Kidney (tissue), 22 donors: Measurements from ENCODE around the gene CCDC97. TPM values are rescaled to one million over a fixed set of nuclear protein-coding genes. Genes with fewer than 3 reads are reported as not detected.

Experiments
- DNase-seq, 5 donors: peaks; one replicate each; pipeline ENCODE4 v3.0.0-alpha.2; 2013 to 2020
- FAIRE-seq: peaks from 2 replicates; lab custom pipeline; 2012; peaks lifted over from hg19 to GRCh38; lab: Jason Lieb, UNC
- H3K27ac ChIP-seq, 2 donors: one replicate each; pipeline ENCODE4 v1.7.0; 2013; ENCODE audit warnings: low read depth in 2 of 2, low read length in 2 of 2, inconsistent platforms in 1 of 2
- H3K27me3 ChIP-seq: one replicate; pipeline ENCODE4 v1.7.1; 2013; ENCODE audit warnings: low read length, inconsistent platforms; ENCODE audit not compliant: control insufficient read depth, insufficient read depth
- H3K36me3 ChIP-seq, 3 donors: one replicate each; pipeline versions ENCODE4 v1.7.0 to v1.7.1; 2013; ENCODE audit warnings: low read length in 3 of 3, control low read depth in 1 of 3, inconsistent platforms in 1 of 3; ENCODE audit not compliant: insufficient read depth in 3 of 3, control insufficient read depth in 2 of 3
- H3K4me1 ChIP-seq, 3 donors: one replicate each; pipeline versions ENCODE4 v1.7.0 to v1.7.1; 2013; ENCODE audit warnings: low read length in 3 of 3, inconsistent platforms in 1 of 3, low read depth in 1 of 3; ENCODE audit not compliant: control insufficient read depth in 2 of 3, insufficient read depth in 2 of 3
- H3K4me3 ChIP-seq, 3 donors: one replicate each; pipeline versions ENCODE4 v1.7.0 to v1.8.1; 2013; ENCODE audit warnings: low read length in 3 of 3, control low read depth in 1 of 3, inconsistent platforms in 1 of 3
- H3K9ac ChIP-seq, 3 donors: one replicate each; pipeline versions ENCODE4 v1.7.0 to v1.7.1; 2013; ENCODE audit warnings: low read length in 3 of 3, control low read depth in 1 of 3, inconsistent platforms in 1 of 3
- H3K9me3 ChIP-seq, 3 donors: one replicate each; pipeline versions ENCODE4 v1.7.0 to v1.7.1; 2013; ENCODE audit warnings: low read length in 3 of 3, control low read depth in 1 of 3, inconsistent platforms in 1 of 3; ENCODE audit not compliant: control insufficient read depth in 2 of 3, insufficient read depth in 1 of 3
- CTCF ChIP-seq: IDR thresholded peaks from 3 replicates; pipeline ENCODE4 v1.5.1; 2012; ENCODE audit warnings: mild to moderate bottlenecking, moderate library complexity, borderline replicate concordance; ENCODE audit not compliant: insufficient read depth; ENCODE audit errors: extremely low read depth
- intact Hi-C: fragments of 100-400 bp; cut with DNase I; formaldehyde crosslinking; loops from one replicate; pipeline ENCODE4 v1.11.1; 2022
- long read RNA-seq, 10 donors: library from polyadenylated mRNA in 1 of 10; unstranded in 1 of 10; transcript quantifications; one replicate each; pipeline ENCODE4 v2.0.0 and lab custom pipeline, GENCODE V29; 2021 to 2026
- polyA plus RNA-seq: library from polyadenylated mRNA; stranded (reverse); fragments of 350-450 nt; fragmentation: Illumina TruSeq; extraction: RNeasy Lipid Tissue Mini Kit (QIAGEN cat#74804); gene quantifications from one replicate; pipeline ENCODE4 v1.2.3, GENCODE V29; 2014; ENCODE audit warnings: low read depth, low replicate concordance; ENCODE audit not compliant: insufficient read depth
- total RNA-seq: library from RNA; stranded (reverse); fragmentation: NEBNext Ultra II Directional; extraction: Animal tissue kit (Norgen Biotek cat#: 25700); gene quantifications from one replicate; pipeline ENCODE4 v1.2.1, GENCODE V29; 2021
- donor health status: control.
- donor health status: control.
- donor health status: control.
- donor health status: control.
- donor health status: control.
- donor health status: DM: yes; HTN: yes; CAD: no.
- donor health status: Normal renal cell carcinoma (clear cell type).

CCDC97 gene
- total RNA-seq (28.1 TPM), polyA plus RNA-seq (9.8 TPM)
- long read RNA-seq, donor 1, partial matches to known transcripts: 18 of 22 reads
- long read RNA-seq, donor 1, other reads (novel, unspliced or antisense): 0 of 22 reads
- long read RNA-seq, donor 2, transcript CCDC97-201 (5 exons, 3,322 nt): major isoform, 5 of 5 reads
- long read RNA-seq, donor 2, partial matches to known transcripts: 0 of 5 reads
- long read RNA-seq, donor 2, other reads (novel, unspliced or antisense): 0 of 5 reads
- long read RNA-seq, donor 3, partial matches to known transcripts: 0 of 3 reads
- long read RNA-seq, donor 3, other reads (novel, unspliced or antisense): 0 of 3 reads
- long read RNA-seq, donor 4, partial matches to known transcripts: 0 of 4 reads
- long read RNA-seq, donor 4, other reads (novel, unspliced or antisense): 0 of 4 reads
- long read RNA-seq, donor 5, partial matches to known transcripts: 0 of 1 reads
- long read RNA-seq, donor 5, other reads (novel, unspliced or antisense): 0 of 1 reads
- long read RNA-seq, donor 6, partial matches to known transcripts: 0 of 2 reads
- long read RNA-seq, donor 6, other reads (novel, unspliced or antisense): 0 of 2 reads
- long read RNA-seq, donor 7, partial matches to known transcripts: 5 of 29 reads
- long read RNA-seq, donor 7, other reads (novel, unspliced or antisense): 23 of 29 reads
- long read RNA-seq, donor 8, partial matches to known transcripts: 0 of 3 reads
- long read RNA-seq, donor 8, other reads (novel, unspliced or antisense): 0 of 3 reads
- long read RNA-seq, donor 9, partial matches to known transcripts: 0 of 2 reads
- long read RNA-seq, donor 9, other reads (novel, unspliced or antisense): 0 of 2 reads
- long read RNA-seq, donor 10, transcript CCDC97-201 (5 exons, 3,322 nt): major isoform, 7 of 40 reads
- long read RNA-seq, donor 10, partial matches to known transcripts: 11 of 40 reads
- long read RNA-seq, donor 10, other reads (novel, unspliced or antisense): 21 of 40 reads

GRCh38 chr19:41310033-41310831 lies at the start of gene CCDC97:
Gene CCDC97, plus strand, starts transcription at chr19:41310172. Its CDS starts 139 bp downstream, at chr19:41310311.
- intact Hi-C loops: no loop called here

GRCh38 chr19:41261474-41262190 lies 48.3 kb upstream of the CCDC97 start:
- H3K27me3 ChIP-seq: no peaks in the 10 kb centered on the region
- H3K36me3 ChIP-seq: no peaks in the 10 kb centered on the region
- no peak for TF ChIP-seq CTCF
- peaks cover 0 to 3% (median 0%) of the 10 kb centered on the region in 3 donors for H3K9me3 ChIP-seq
- intact Hi-C loops: no loop called here
- DNase-seq (peak in 1 of 5 donors; percentile 50), FAIRE-seq (no peak)
- H3K9ac ChIP-seq: peak overlapping the region; percentile 63 to 80 (median 66)
- H3K4me3 ChIP-seq: peak overlapping the region; percentile 80 to 92 (median 85)
- H3K4me1 ChIP-seq: peaks cover 0 to 5% (median 3%) of the 10 kb centered on the region in 3 donors
- H3K27ac ChIP-seq: peak overlapping the region; percentile 62 to 97

More at GRCh38 chr19:41310033-41310831, at the start of gene CCDC97:
- Histone ChIP-seq H3K9ac (peak within 1 kb of the TSS; percentile 79 to 98 (median 82)), H3K27ac (peak within 1 kb of the TSS; percentile 95 to 96), H3K4me3 (peak within 1 kb of the TSS; percentile 82 to 99 (median 85)), H3K9me3 (no peaks in the 10 kb centered on the region), H3K4me1 (peaks cover 0 to 15% (median 9%) of the 10 kb centered on the region in 3 donors), H3K27me3 (no peaks in the 10 kb centered on the region), H3K36me3 (peaks cover 0 to 25% (median 12%) of the 10 kb centered on the region in 3 donors)
- FAIRE-seq: no peak
- DNase-seq: peak; percentile 92 to 96 (median 95)
- no peak for TF ChIP-seq CTCF
